GF-D8 (cell line): Measurements from ENCODE around the gene RAB30.
A peak's percentile ranks its signal among the peaks of the same experiment; 100 is the strongest.

ENCODE experiments used
- DNase-seq: peaks from one replicate; lab custom pipeline; 2025; lab: John Stamatoyannopoulos, UW

The RAB30 gene

GRCh38 chr11:83071567-83072349, at the start of gene RAB30:
Gene RAB30 (minus strand): TSS chr11:83071897. CDS start chr11:82997316, 74,581 bp downstream.
- DNase-seq: peak; percentile 94

- DNase-seq: no peak
These were observed 48.6 kb upstream of the RAB30 start for GRCh38 chr11:83120327-83120726.

- no peak for DNase-seq
These were observed 47.5 kb upstream of the RAB30 start for GRCh38 chr11:83119216-83119615.

- DNase-seq: no peak
These were observed 47.1 kb upstream of the RAB30 start for GRCh38 chr11:83118814-83119213.

GRCh38 chr11:83116015-83116641, 44.4 kb upstream of the RAB30 start:
- DNase-seq: no peak

- no peak for DNase-seq
These were observed 43.9 kb upstream of the RAB30 start for GRCh38 chr11:83115551-83115950.

- no peak for DNase-seq
These were observed 43.3 kb upstream of the RAB30 start for GRCh38 chr11:83115026-83115425.

- no peak for DNase-seq
These were observed 41.2 kb upstream of the RAB30 start for GRCh38 chr11:83112886-83113285.

GRCh38 chr11:83105168-83105567, 33.5 kb upstream of the RAB30 start:
- DNase-seq: no peak

GRCh38 chr11:83102834-83103233, 31.1 kb upstream of the RAB30 start:
- no peak for DNase-seq

GRCh38 chr11:83097429-83098075, 25.9 kb upstream of the RAB30 start:
- no peak for DNase-seq

- DNase-seq: no peak
These were observed 21.9 kb upstream of the RAB30 start for GRCh38 chr11:83093634-83094033.

- DNase-seq: no peak
These were observed 21.0 kb upstream of the RAB30 start for GRCh38 chr11:83092488-83093384.

GRCh38 chr11:83088965-83089364, 17.3 kb upstream of the RAB30 start:
- DNase-seq: no peak

- no peak for DNase-seq
These were observed 15.3 kb upstream of the RAB30 start for GRCh38 chr11:83087035-83087434.

- DNase-seq: no peak
These were observed 8.1 kb upstream of the RAB30 start for GRCh38 chr11:83079820-83080219.

- DNase-seq: no peak
These were observed 6.6 kb upstream of the RAB30 start for GRCh38 chr11:83078269-83078668.

- no peak for DNase-seq
These were observed 2.2 kb upstream of the RAB30 start for GRCh38 chr11:83073884-83074283.

GRCh38 chr11:83073258-83073657, 1.6 kb upstream of the RAB30 start:
- DNase-seq: no peak

- no peak for DNase-seq
These were observed 899 bp upstream of the RAB30 start for GRCh38 chr11:83072350-83073242.
